Keratinocyte (primary cell): Measurements from ENCODE around the gene CAPZA1. TPM values are rescaled to one million over a fixed set of nuclear protein-coding genes. Genes with fewer than 3 reads are reported as not detected.

Source experiments
- DNase-seq: peaks from one replicate; pipeline ENCODE4 v3.0.0-alpha.2; 2011; ENCODE audit warnings: low read depth, missing footprints, low spot score
- FAIRE-seq: peaks from 2 replicates; lab custom pipeline; 2011; peaks lifted over from hg19 to GRCh38; lab: Jason Lieb, UNC
- H2AFZ ChIP-seq: 2 replicates; pipeline ENCODE4 v1.6.0; 2012; ENCODE audit warnings: low read length, control low read depth, inconsistent platforms; ENCODE audit not compliant: control insufficient read depth
- H3K27ac ChIP-seq: 2 replicates; pipeline ENCODE4 v1.5.1; 2011; ENCODE audit warnings: low read length; ENCODE audit not compliant: control insufficient read depth, insufficient read depth
- H3K27me3 ChIP-seq: 3 replicates; pipeline ENCODE4 v1.6.0; 2011; ENCODE audit warnings: low read length; ENCODE audit not compliant: control insufficient read depth, insufficient read depth; ENCODE audit errors: extremely low read depth
- H3K36me3 ChIP-seq, 2 experiments: 2 replicates in 1 of 2; 3 replicates in 1 of 2; pipeline ENCODE4 v1.5.1; 2011; ENCODE audit warnings: low read length in 2 of 2, mild to moderate bottlenecking in 1 of 2; ENCODE audit not compliant: control insufficient read depth in 2 of 2, insufficient read depth in 2 of 2; ENCODE audit errors: extremely low read depth in 1 of 2
- H3K4me1 ChIP-seq: 3 replicates; pipeline ENCODE4 v1.5.1; 2011; ENCODE audit warnings: low read length; ENCODE audit not compliant: control insufficient read depth, insufficient read depth; ENCODE audit errors: extremely low read depth
- H3K4me2 ChIP-seq: 3 replicates; pipeline ENCODE4 v1.6.0; 2011; ENCODE audit warnings: low read depth, low read length; ENCODE audit not compliant: control insufficient read depth, insufficient read depth; ENCODE audit errors: extremely low read depth
- H3K4me3 ChIP-seq, 3 experiments: fragments of 200-600 bp in 1 of 3; sonication (generic) in 1 of 3; 2 replicates in 2 of 3; 3 replicates in 1 of 3; pipeline ENCODE4 v1.5.1; 2011 to 2016; ENCODE audit warnings: low read length in 3 of 3, mild to moderate bottlenecking in 3 of 3, control low read depth in 2 of 3, inconsistent platforms in 1 of 3, low read depth in 1 of 3, mixed read lengths in 1 of 3, mixed run types in 1 of 3, moderate library complexity in 1 of 3; ENCODE audit not compliant: control insufficient read depth in 2 of 3, insufficient read depth in 2 of 3; ENCODE audit errors: extremely low read depth in 1 of 3
- H3K79me2 ChIP-seq: 2 replicates; pipeline ENCODE4 v1.6.0; 2012; ENCODE audit warnings: low read length; ENCODE audit not compliant: control insufficient read depth, insufficient read depth
- H3K9ac ChIP-seq: 3 replicates; pipeline ENCODE4 v1.6.0; 2011; ENCODE audit warnings: low read length; ENCODE audit not compliant: control insufficient read depth, insufficient read depth; ENCODE audit errors: extremely low read depth
- H3K9me1 ChIP-seq: 3 replicates; pipeline ENCODE4 v1.6.0; 2011; ENCODE audit warnings: low read length; ENCODE audit not compliant: control insufficient read depth, insufficient read depth; ENCODE audit errors: extremely low read depth
- H3K9me3 ChIP-seq: 2 replicates; pipeline ENCODE4 v1.5.1; 2012; ENCODE audit warnings: low read depth, low read length; ENCODE audit not compliant: control insufficient read depth
- H4K20me1 ChIP-seq: 3 replicates; pipeline ENCODE4 v1.6.0; 2011; ENCODE audit warnings: low read length; ENCODE audit not compliant: control insufficient read depth, insufficient read depth; ENCODE audit errors: extremely low read depth
- CTCF ChIP-seq, 3 experiments: IDR thresholded peaks in 1 of 3; conservative IDR thresholded peaks in 1 of 3; optimal IDR thresholded peaks in 1 of 3; 2 replicates in 2 of 3; 3 replicates in 1 of 3; pipeline versions ENCODE3 to v1.5.1; 2011; ENCODE audit warnings: low read length in 3 of 3, mild to moderate bottlenecking in 3 of 3, moderate library complexity in 2 of 3, control low read depth in 1 of 3, inconsistent platforms in 1 of 3; ENCODE audit not compliant: insufficient read depth in 2 of 3; ENCODE audit errors: extremely low read depth in 1 of 3
- EZH2 ChIP-seq: IDR thresholded peaks from one replicate; pipeline ENCODE4 v1.6.1; 2012; ENCODE audit warnings: inconsistent platforms, mild to moderate bottlenecking, low read length, moderate library complexity
- dilution Hi-C: fragments of 300-500 bp; cut with MboI; formaldehyde crosslinking; loops from one replicate; pipeline ENCODE4 v1.7.0; 2020; ENCODE audit warnings: low sequenced_read_pairs; ENCODE audit not compliant: extremely low pct_ligation_motif_present
- polyA plus RNA-seq, 5 experiments: library from polyadenylated mRNA; depleted of rRNA in 3 of 5; stranded (reverse) in 3 of 5; stranded (forward) in 1 of 5; unstranded in 1 of 5; fragments of >200 nt; gene quantifications; 1 replicate in 1 of 5; 2 replicates in 3 of 5; 3 replicates in 1 of 5; pipeline versions ENCODE4 v1.2.1 to v1.2.3, GENCODE V29; 2011 to 2012; ENCODE audit warnings: missing spikeins in 2 of 5, low read depth in 1 of 5, low replicate concordance in 1 of 5

The CAPZA1 gene
- polyA plus RNA-seq, 1 donor (not counting 4 experiments of a cell fraction or from before 2014, with no cell fraction given): 239 TPM

GRCh38 chr1:112629256-112629655, 9.6 kb downstream of the CAPZA1 start:
- H3K36me3 ChIP-seq: peaks cover 3 to 22% of the 10 kb centered on the region in 2 experiments
- H3K4me3 ChIP-seq: no peak overlapping the region
- peaks cover 96% of the 10 kb centered on the region for H3K79me2 ChIP-seq
- DNase-seq (no peak), FAIRE-seq (no peak)
- no peak overlapping the region for H3K27ac ChIP-seq
- no peaks in the 10 kb centered on the region for H3K9me3 ChIP-seq
- H3K4me2 ChIP-seq: no peak overlapping the region
- TF ChIP-seq EZH2 (no peak), CTCF (optimal IDR thresholded peaks at IDR 0.05 in 1 of 3, IDR thresholded peaks at IDR 0.05 in 1 of 3, conservative IDR thresholded peaks at IDR 0.05 in 1 of 3; ENCODE audit: extremely low read depth in 1 of 3, insufficient read depth in 2 of 3, low read length in 3 of 3) (no peak)
- no peak overlapping the region for H2AFZ ChIP-seq
- peaks cover 17% of the 10 kb centered on the region for H3K4me1 ChIP-seq
- peaks cover 5% of the 10 kb centered on the region for H3K9me1 ChIP-seq
- H4K20me1 ChIP-seq: peaks cover 26% of the 10 kb centered on the region
- dilution Hi-C loops: no loop called here
- H3K27me3 ChIP-seq: no peaks in the 10 kb centered on the region
- no peak overlapping the region for H3K9ac ChIP-seq

- no peak for TF ChIP-seq CTCF (optimal IDR thresholded peaks at IDR 0.05 in 1 of 3, IDR thresholded peaks at IDR 0.05 in 1 of 3, conservative IDR thresholded peaks at IDR 0.05 in 1 of 3; ENCODE audit: extremely low read depth in 1 of 3, insufficient read depth in 2 of 3, low read length in 3 of 3)
- TF ChIP-seq EZH2: no peak
- Histone ChIP-seq H4K20me1 (peaks cover 34% of the 10 kb centered on the region), H3K79me2 (peaks cover 96% of the 10 kb centered on the region), H2AFZ (no peak overlapping the region), H3K27me3 (no peaks in the 10 kb centered on the region), H3K27ac (no peak overlapping the region), H3K36me3 (peaks cover 0 to 20% of the 10 kb centered on the region in 2 experiments), H3K9ac (no peak overlapping the region), H3K9me1 (peaks cover 6% of the 10 kb centered on the region), H3K4me3 (no peak overlapping the region), H3K9me3 (no peaks in the 10 kb centered on the region), H3K4me2 (no peak overlapping the region), H3K4me1 (peaks cover 39% of the 10 kb centered on the region)
- no peak for DNase-seq
- dilution Hi-C loops: no loop called here
- no peak for FAIRE-seq
These were observed 14.0 kb downstream of the CAPZA1 start for GRCh38 chr1:112633628-112634027.
